PC-9 (cell line): Measurements from ENCODE around the gene CSF3R.

Experiments used
- CTCF ChIP-seq: fragments of 200-600 bp; sonication (generic); conservative IDR thresholded peaks from 2 replicates; pipeline ENCODE4 v1.6.1; 2017; ENCODE audit warnings: mixed run types, antibody characterized with exemption, mild to moderate bottlenecking, moderate library complexity
- EZH2 ChIP-seq: fragments of 200-600 bp; sonication (generic); IDR thresholded peaks from 2 replicates; pipeline ENCODE4 v1.8.0; 2017; ENCODE audit warnings: antibody characterized with exemption, low read depth

- TF ChIP-seq EZH2, result no peak
- TF ChIP-seq CTCF, result no peak
Measured at GRCh38 chr1:36482724-36483388, at the start of gene CSF3R.
